BLaER1 (cell line): ENCODE measurements around the gene ETV3L.
"Not testable (repeated sequence)": the region's sequence is repeated elsewhere in the genome, so short reads cannot be mapped to it uniquely, and the experiment has no call there.

Experiments used
- H3K27ac ChIP-seq: shearing (Covaris generic); formaldehyde crosslinking; 2 replicates; pipeline ENCODE4 v1.8.1; 2022
- H3K27me3 ChIP-seq: shearing (Covaris generic); formaldehyde crosslinking; 2 replicates; pipeline ENCODE4 v1.8.1; 2022
- H3K36me3 ChIP-seq: shearing (Covaris generic); formaldehyde crosslinking; 2 replicates; pipeline ENCODE4 v1.8.1; 2022
- H3K4me1 ChIP-seq: shearing (Covaris generic); formaldehyde crosslinking; 2 replicates; pipeline ENCODE4 v1.8.1; 2022
- H3K4me2 ChIP-seq: shearing (Covaris generic); formaldehyde crosslinking; 2 replicates; pipeline ENCODE4 v1.8.1; 2022
- H3K4me3 ChIP-seq: shearing (Covaris generic); formaldehyde crosslinking; 2 replicates; pipeline ENCODE4 v1.8.1; 2022
- H3K9ac ChIP-seq: shearing (Covaris generic); formaldehyde crosslinking; 2 replicates; pipeline ENCODE4 v1.8.1; 2022
- H3K9me3 ChIP-seq: shearing (Covaris generic); formaldehyde crosslinking; 2 replicates; pipeline ENCODE4 v1.8.1; 2022
- H4K20me1 ChIP-seq: shearing (Covaris generic); formaldehyde crosslinking; 2 replicates; pipeline ENCODE4 v1.8.1; 2022
- Cebpa-rat ChIP-seq: shearing (Covaris generic); IDR thresholded peaks from 2 replicates; pipeline ENCODE4 v1.8.1; 2022

The ETV3L gene

DNA sequence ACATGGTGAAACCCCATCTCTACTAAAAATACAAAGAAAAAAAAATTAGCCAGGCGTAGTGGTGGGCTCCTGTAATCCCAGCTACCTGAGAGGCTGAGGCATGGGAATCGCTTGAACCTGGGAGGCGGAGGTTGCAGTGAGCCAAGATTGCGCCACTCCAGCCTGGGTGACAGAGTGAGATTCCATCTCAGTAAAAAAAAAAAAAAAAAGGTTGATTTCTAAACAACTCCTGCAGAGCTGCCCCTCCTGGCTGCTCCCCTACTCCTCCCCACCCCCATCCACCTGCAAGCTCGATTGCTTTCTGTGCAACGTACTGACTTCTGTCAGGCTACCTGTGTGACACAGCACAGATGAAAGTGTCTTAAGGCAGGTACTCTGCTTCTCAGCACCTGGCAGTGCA is 13.3 kb downstream of the ETV3L start:
- Histone ChIP-seq H3K4me3 (no peak overlapping the region), H3K36me3 (no peaks in the 10 kb centered on the region), H3K27ac (no peak overlapping the region), H3K27me3 (no peaks in the 10 kb centered on the region), H3K4me2 (no peak overlapping the region), H3K4me1 (peaks cover 8% of the 10 kb centered on the region), H3K9me3 (no peaks in the 10 kb centered on the region), H3K9ac (no peak overlapping the region), H4K20me1 (no peaks in the 10 kb centered on the region)
- TF ChIP-seq Cebpa-rat = no peak

- H3K27ac ChIP-seq = no peak overlapping the region
- H3K36me3 ChIP-seq = no peaks in the 10 kb centered on the region
- H3K4me3 ChIP-seq = no peak overlapping the region
- H3K9ac ChIP-seq = no peak overlapping the region
- H3K27me3 ChIP-seq = no peaks in the 10 kb centered on the region
- TF ChIP-seq Cebpa-rat = no peak
- H3K4me2 ChIP-seq = no peak overlapping the region
- H3K4me1 ChIP-seq = peaks cover 2% of the 10 kb centered on the region
- no peaks in the 10 kb centered on the region for H3K9me3 ChIP-seq
- H4K20me1 ChIP-seq = no peaks in the 10 kb centered on the region
Measured at GRCh38 chr1:157085421-157085820, 14.2 kb downstream of the ETV3L start.

DNA sequence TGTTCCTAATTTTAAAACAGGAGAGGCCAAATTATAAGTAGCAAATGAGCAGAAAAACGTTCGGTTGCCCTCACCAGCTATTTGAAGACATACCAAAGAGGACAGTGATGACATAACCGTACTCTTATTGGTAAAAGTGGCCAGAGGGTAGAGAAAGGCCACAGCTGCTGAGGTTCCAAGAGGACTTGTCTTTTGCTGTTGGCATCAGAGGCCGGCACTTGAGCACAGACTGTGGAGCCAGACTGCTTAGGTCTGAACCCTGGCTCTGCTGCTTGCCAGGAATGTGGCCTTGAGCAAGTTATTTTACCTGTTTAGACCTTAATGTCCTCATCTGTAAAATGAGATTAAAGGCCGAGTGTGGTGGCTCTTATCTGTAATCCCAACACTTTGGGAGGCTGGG is 14.9 kb downstream of the ETV3L start:
- no peak overlapping the region for H3K4me2 ChIP-seq
- no peak overlapping the region for H3K27ac ChIP-seq
- no peaks in the 10 kb centered on the region for H3K4me1 ChIP-seq
- no peaks in the 10 kb centered on the region for H3K9me3 ChIP-seq
- H3K4me3 ChIP-seq = no peak overlapping the region
- H3K36me3 ChIP-seq = no peaks in the 10 kb centered on the region
- H3K27me3 ChIP-seq = no peaks in the 10 kb centered on the region
- H3K9ac ChIP-seq = no peak overlapping the region
- no peak for TF ChIP-seq Cebpa-rat
- H4K20me1 ChIP-seq = no peaks in the 10 kb centered on the region

- no peak for TF ChIP-seq Cebpa-rat
- Histone ChIP-seq H3K4me2 (no peak overlapping the region), H3K9ac (no peak overlapping the region), H3K27ac (no peak overlapping the region), H3K36me3 (no peaks in the 10 kb centered on the region), H3K4me1 (no peaks in the 10 kb centered on the region), H4K20me1 (no peaks in the 10 kb centered on the region), H3K4me3 (no peak overlapping the region), H3K27me3 (no peaks in the 10 kb centered on the region), H3K9me3 (no peaks in the 10 kb centered on the region)
Measured at GRCh38 chr1:157081707-157082106, 17.9 kb downstream of the ETV3L start.

DNA sequence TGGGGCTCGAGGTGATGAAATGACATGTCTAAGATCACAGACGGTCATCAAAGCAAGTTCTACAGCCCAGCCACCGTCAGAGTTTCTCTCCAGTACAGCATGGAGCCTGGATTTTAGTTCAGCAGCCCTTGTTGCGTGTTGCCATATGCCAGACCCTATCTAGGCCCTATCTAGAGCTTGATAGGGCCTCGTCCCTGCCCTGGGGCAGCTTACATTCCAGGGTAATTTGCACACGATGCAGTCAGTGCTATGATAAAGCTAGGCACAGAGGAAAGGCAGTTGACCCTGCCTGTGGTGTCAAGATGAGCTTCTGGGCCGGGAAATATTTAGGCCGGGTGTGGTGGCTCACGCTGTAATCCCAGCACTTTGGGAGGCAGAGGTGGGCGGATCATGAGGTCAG is 18.9 kb downstream of the ETV3L start:
- Histone ChIP-seq H3K4me3 (no peak overlapping the region), H3K27ac (no peak overlapping the region), H3K9ac (no peak overlapping the region), H3K4me1 (no peaks in the 10 kb centered on the region), H3K9me3 (no peaks in the 10 kb centered on the region), H3K27me3 (no peaks in the 10 kb centered on the region; the same call in 1 of the 2 replicates), H3K4me2 (no peak overlapping the region), H3K36me3 (no peaks in the 10 kb centered on the region), H4K20me1 (no peaks in the 10 kb centered on the region)
- TF ChIP-seq Cebpa-rat = no peak

DNA sequence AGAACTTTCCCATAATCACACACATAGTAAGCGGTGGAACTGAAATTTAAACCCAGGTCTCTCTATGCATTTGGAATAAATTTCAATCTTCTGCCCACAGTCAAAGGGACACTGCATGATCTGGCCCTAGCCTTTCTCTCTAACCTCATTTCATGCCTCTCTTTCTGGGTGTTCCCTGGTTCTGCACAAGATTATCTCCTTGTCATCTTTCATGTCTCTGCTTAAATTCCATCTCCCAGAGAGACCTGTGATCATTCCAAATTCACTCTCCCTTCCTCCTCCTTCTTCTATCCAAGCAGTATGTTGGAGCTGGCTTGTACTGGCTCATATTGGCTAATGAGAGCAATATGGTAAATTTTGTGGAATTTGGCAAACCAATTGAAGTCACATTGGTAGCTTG is 22.2 kb downstream of the ETV3L start:
- no peak overlapping the region for H3K27ac ChIP-seq
- no peaks in the 10 kb centered on the region for H3K9me3 ChIP-seq
- no peaks in the 10 kb centered on the region for H3K4me1 ChIP-seq
- H4K20me1 ChIP-seq = no peaks in the 10 kb centered on the region
- no peak for TF ChIP-seq Cebpa-rat
- H3K9ac ChIP-seq = no peak overlapping the region
- H3K27me3 ChIP-seq = no peaks in the 10 kb centered on the region; the same call in 1 of the 2 replicates
- no peak overlapping the region for H3K4me3 ChIP-seq
- no peaks in the 10 kb centered on the region for H3K36me3 ChIP-seq
- no peak overlapping the region for H3K4me2 ChIP-seq

DNA sequence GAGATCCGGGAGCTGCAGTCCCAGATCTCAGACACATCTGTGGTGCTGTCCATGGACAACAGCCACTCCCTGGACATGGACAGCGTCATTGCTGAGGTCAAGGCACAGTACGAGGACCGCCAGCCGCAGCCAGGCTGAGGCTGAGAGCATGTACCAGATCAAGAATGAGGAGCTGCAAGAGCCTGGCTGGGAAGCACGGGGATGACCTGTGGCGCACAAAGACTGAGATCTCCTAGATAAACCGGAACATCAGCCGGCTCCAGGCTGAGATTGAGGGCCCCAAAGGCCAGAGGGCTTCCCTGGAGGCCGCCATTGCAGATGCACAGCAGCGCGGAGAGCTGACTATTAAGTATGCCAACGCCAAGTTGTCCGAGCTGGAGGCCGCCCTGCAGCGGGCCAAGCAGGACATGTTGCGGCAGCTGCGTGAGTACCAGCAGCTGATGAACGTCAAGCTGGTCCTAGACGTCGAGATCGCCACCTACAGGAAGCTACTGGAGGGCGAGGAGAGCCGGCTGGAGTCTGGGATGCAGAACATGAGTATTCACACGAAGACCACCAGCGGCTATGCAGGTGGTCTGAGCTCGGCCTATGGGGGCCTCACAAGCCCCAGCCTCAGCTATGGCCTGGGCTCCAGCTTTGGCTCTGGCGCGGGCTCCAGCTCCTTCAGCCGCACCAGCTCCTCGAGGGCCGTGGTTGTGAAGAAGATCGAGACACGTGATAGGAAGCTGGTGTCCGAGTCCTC is 25.5 kb downstream of the ETV3L start:
- Histone ChIP-seq H3K4me1 (no peaks in the 10 kb centered on the region), H3K27me3 (no peaks in the 10 kb centered on the region; the same call in 1 of the 2 replicates), H4K20me1 (no peaks in the 10 kb centered on the region), H3K9me3 (no peaks in the 10 kb centered on the region), H3K9ac (no peak overlapping the region), H3K27ac (no peak overlapping the region), H3K4me2 (no peak overlapping the region), H3K4me3 (no peak overlapping the region), H3K36me3 (no peaks in the 10 kb centered on the region)
- no peak for TF ChIP-seq Cebpa-rat

GRCh38 chr1:157069601-157070000 is 30.0 kb downstream of the ETV3L start:
- Histone ChIP-seq H3K27ac (no peak overlapping the region), H3K9me3 (no peaks in the 10 kb centered on the region), H4K20me1 (no peaks in the 10 kb centered on the region), H3K4me2 (no peak overlapping the region), H3K36me3 (no peaks in the 10 kb centered on the region), H3K9ac (no peak overlapping the region), H3K4me1 (no peaks in the 10 kb centered on the region), H3K4me3 (no peak overlapping the region), H3K27me3 (no peaks in the 10 kb centered on the region)
- TF ChIP-seq Cebpa-rat = no peak

DNA sequence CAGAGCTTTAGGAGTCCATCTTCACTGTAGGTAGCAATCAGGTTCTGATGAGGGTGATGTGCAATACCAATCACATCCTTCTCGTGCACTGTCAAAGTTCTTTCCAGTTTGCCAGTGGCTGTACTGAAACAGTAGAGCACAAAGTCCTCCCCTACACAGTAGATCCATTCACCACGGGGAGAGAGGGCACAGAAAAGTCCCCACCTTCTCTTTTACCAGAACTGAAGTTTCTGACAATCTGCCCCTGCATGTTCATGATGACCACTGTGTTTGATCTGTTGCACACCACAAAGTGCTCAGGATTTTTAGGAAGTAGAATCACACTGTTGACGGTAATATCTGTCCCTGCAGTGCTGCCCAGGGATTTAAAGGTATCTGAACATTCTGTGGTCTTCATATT is 40.4 kb downstream of the ETV3L start:
- not testable (repeated sequence) for H3K9me3 ChIP-seq, H3K4me2 ChIP-seq, H3K27ac ChIP-seq, H4K20me1 ChIP-seq, H3K4me1 ChIP-seq, H3K4me3 ChIP-seq, H3K27me3 ChIP-seq, H3K9ac ChIP-seq, H3K36me3 ChIP-seq

DNA sequence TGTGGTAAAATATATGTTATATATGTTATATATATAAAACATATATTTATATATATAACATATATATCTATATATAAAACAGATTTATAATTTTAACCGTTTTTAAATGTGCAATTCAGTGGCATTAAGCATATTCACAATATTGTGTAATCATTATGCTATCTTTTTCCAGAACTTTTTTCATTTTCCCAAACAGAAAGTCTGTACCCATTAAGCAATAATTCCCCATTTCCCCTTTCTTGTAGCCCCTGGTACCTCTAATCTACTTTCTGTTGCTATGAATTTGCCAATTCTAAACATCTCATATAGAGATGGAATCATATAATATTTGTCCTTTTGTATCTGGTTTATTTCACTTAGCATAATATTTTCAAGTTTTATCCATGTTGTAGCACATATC is 43.3 kb downstream of the ETV3L start:
- Histone ChIP-seq H3K36me3 (no peaks in the 10 kb centered on the region), H3K4me2 (no peak overlapping the region)

DNA sequence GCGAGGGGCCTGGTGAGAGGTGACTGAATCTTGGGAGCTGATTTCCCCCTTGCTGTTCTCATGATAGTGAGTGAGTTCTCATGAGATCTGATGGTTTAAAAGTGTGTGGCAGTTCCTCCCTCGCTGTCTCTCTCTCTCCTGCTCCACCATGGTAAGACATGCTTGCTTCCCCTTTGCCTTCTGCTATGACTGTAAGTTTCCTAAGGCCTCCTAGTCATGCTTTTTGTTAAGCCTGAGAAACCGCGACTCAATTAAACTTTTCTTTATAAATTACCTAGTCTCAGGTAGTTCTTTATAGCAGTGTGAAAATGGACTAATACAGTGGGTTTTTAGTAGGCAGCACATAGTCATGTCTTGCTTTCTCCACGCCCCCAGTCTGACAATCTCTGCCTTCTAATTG is 43.9 kb downstream of the ETV3L start:
- not testable (repeated sequence) for H3K9ac ChIP-seq, H3K36me3 ChIP-seq, H3K27ac ChIP-seq, H3K27me3 ChIP-seq, H3K4me3 ChIP-seq, H3K4me2 ChIP-seq, H4K20me1 ChIP-seq, H3K4me1 ChIP-seq
- H3K9me3 ChIP-seq = peaks cover 10% of the 10 kb centered on the region; the same call in 1 of the 2 replicates

More for the DNA sequence above, 43.3 kb downstream of the ETV3L start:
- Histone ChIP-seq H3K27me3 (no peaks in the 10 kb centered on the region), H3K4me1 (no peaks in the 10 kb centered on the region), H3K9ac (no peak overlapping the region), H4K20me1 (no peaks in the 10 kb centered on the region), H3K27ac (no peak overlapping the region), H3K4me3 (no peak overlapping the region), H3K9me3 (peaks cover 10% of the 10 kb centered on the region; the same call in 1 of the 2 replicates)
- no peak for TF ChIP-seq Cebpa-rat
